HEK293T (cell line): ENCODE data around the gene PRSS38.

Source experiments
- ARNT ChIP-seq: fragments of 450-650 bp; IDR thresholded peaks from 2 replicates; pipeline ENCODE4 v1.6.1; 2017; ENCODE audit warnings: mild to moderate bottlenecking
- BHLHE40 ChIP-seq: fragments of 450-650 bp; IDR thresholded peaks from 2 replicates; pipeline ENCODE4 v1.6.1; 2016; ENCODE audit warnings: mild to moderate bottlenecking, moderate library complexity, borderline replicate concordance
- CTBP1 ChIP-seq: fragments of 450-650 bp; IDR thresholded peaks from 2 replicates; pipeline ENCODE4 v1.6.1; 2016; ENCODE audit warnings: borderline replicate concordance
- ELF4 ChIP-seq: fragments of 450-650 bp; IDR thresholded peaks from 2 replicates; pipeline ENCODE4 v1.6.1; 2017; ENCODE audit warnings: antibody characterized with exemption
- FOXA1 ChIP-seq: fragments of 450-650 bp; IDR thresholded peaks from 2 replicates; pipeline ENCODE4 v1.6.1; 2016; ENCODE audit warnings: mild to moderate bottlenecking
- FOXK2 ChIP-seq: fragments of 450-650 bp; IDR thresholded peaks from 2 replicates; pipeline ENCODE4 v1.6.1; 2016; ENCODE audit warnings: mild to moderate bottlenecking
- PKNOX1 ChIP-seq: fragments of 450-650 bp; IDR thresholded peaks from 2 replicates; pipeline ENCODE4 v1.6.1; 2016
- SP1 ChIP-seq: fragments of 450-650 bp; IDR thresholded peaks from 2 replicates; pipeline ENCODE4 v1.6.1; 2017
- TARDBP ChIP-seq: fragments of 450-650 bp; IDR thresholded peaks from 2 replicates; pipeline ENCODE4 v1.6.1; 2016

DNA sequence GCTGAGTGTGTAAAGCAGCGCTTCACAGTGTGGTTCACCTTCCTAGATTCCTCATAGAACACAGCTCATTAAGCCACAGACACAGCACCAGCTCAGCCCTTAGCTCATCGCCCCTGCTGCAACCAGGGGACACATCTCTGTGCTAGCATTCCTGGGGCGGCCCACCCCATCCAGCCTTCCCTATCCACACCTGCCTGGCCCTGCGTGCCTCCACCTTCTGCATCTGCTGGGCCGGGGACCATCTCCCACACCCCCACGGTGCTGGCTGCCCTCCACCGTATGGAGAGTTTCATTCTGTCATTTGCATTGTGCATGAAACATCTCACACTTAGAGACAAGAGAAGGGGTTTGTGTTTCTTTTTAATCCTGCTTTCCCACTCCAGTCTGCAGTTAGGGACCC is 35.8 kb upstream of the PRSS38 start:
- TF ChIP-seq FOXK2 (no peak), ARNT (no peak), SP1 (no peak), PKNOX1 (no peak), TARDBP (no peak), CTBP1 (no peak), BHLHE40 (no peak), ELF4 (no peak), FOXA1 (no peak)
